Activated CD4-positive, alpha-beta T cell treated with anti-CD3 and anti-CD28 coated beads, Interleukin-2, amount 50 U/mL, for 24 hours (primary cell): ENCODE results near the gene NID2.

ENCODE experiments used
- DNase-seq, 2 donors: peaks; one replicate each; pipeline ENCODE4 v3.0.0-alpha.2; 2020; ENCODE audit warnings: low read depth in 1 of 2, low spot score in 1 of 2

NID2 gene

DNA sequence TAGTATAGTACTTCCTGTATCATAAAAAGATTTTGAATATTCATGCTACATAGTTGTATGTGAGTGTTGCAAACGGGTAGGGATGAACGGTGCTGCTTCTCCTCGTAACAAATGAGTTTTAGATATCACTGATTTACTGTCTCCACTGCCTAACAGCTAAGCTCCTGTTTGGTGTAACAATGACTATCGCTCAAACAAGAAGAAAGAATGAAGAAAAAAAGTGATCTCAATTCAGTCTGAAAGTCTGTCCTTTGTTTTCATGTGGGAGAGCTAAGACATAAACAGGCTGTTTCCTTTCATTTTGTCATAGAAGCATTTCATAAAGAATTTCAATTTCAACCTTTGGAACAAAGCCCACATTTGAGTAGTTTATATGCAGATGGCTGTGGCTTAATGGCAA is 105.6 kb downstream of the NID2 start:
- no peak for DNase-seq

- DNase-seq = no peak
Observed at GRCh38 chr14:51962711-51963110, 106.1 kb downstream of the NID2 start.

- no peak for DNase-seq
Observed at GRCh38 chr14:51960866-51961265, 108.0 kb downstream of the NID2 start.

GRCh38 chr14:51959928-51960327 is 108.9 kb downstream of the NID2 start:
- no peak for DNase-seq

GRCh38 chr14:51957950-51958349 is 110.9 kb downstream of the NID2 start:
- DNase-seq = no peak
